ENCODE results near the gene PCSK7.
A peak's percentile ranks its signal among the peaks of the same experiment; 100 is the strongest.

The PCSK7 gene

GRCh38 chr11:117176186-117176585 is 55.7 kb downstream of the PCSK7 start:
- peaks cover 1% of the 10 kb centered on the region for H3K36me3 ChIP-seq (replicated peaks)
- H3K4me3 ChIP-seq (ENCODE audit: low read depth, low read length), result no peak overlapping the region
- H3K27ac ChIP-seq, result no peak overlapping the region
- no peak for DNase-seq
- in situ Hi-C loops (cut with HindIII; ENCODE audit: low pct_ligation_motif_present, low sequenced_read_pairs), result no loop called here
- no peaks in the 10 kb centered on the region for H3K27me3 ChIP-seq (replicated peaks)
- no peak for TF ChIP-seq CTCF (IDR thresholded peaks at IDR 0.05; ENCODE audit: low read depth, low read length, missing control alignments)

DNA sequence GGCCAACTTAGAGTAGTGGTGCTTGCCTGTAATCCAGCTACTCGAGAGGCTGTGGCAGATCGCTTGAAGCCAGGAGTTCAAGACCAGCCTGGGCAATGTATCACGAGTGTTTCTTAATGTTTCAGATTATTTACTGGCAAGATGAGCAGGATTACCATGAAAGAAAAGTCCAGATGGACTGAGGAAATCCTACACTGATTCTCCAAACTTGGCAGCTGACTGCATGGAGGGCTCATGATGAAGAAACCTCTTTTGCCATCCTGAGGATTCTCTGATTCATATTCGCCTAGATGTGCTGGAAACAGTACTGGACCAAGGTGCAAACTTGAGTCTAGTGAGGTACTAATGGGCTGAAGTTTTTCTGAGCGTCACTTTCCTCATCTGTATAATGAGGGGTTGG is 56.1 kb downstream of the PCSK7 start:
- in situ Hi-C loops (cut with HindIII; ENCODE audit: low pct_ligation_motif_present, low sequenced_read_pairs), result no loop called here
- Histone ChIP-seq H3K27ac (no peak overlapping the region), H3K27me3 (replicated peaks) (no peaks in the 10 kb centered on the region), H3K36me3 (replicated peaks) (peaks cover 4% of the 10 kb centered on the region), H3K4me3 (ENCODE audit: low read depth, low read length) (no peak overlapping the region)
- no peak for DNase-seq
- TF ChIP-seq CTCF (IDR thresholded peaks at IDR 0.05; ENCODE audit: low read depth, low read length, missing control alignments), result no peak

DNA sequence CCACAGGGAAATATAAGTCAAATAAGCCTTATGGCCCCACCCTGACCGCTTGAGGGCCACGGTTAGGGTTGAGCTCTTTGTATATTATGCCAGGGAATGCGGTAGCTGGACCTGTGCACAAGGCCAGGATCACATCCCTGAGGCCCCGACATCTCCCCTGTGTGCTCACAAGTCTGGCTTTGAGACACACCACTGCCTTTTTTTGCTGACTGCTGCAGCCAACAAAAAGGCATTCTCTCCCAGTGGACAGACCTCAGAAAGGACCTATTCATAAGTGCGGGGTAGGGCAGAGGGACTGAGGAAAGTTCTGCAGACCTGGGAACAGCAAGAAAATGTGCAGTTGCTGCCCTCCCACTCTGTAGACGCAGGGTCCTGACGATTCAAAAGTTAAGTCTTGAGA is 56.8 kb downstream of the PCSK7 start:
- DNase-seq, result no peak
- TF ChIP-seq CTCF (IDR thresholded peaks at IDR 0.05; ENCODE audit: low read depth, low read length, missing control alignments), result no peak
- no peak overlapping the region for H3K4me3 ChIP-seq (ENCODE audit: low read depth, low read length)
- peaks cover 4% of the 10 kb centered on the region for H3K36me3 ChIP-seq (replicated peaks)
- in situ Hi-C loops (cut with HindIII; ENCODE audit: low pct_ligation_motif_present, low sequenced_read_pairs), result no loop called here
- no peaks in the 10 kb centered on the region for H3K27me3 ChIP-seq (replicated peaks)
- no peak overlapping the region for H3K27ac ChIP-seq

DNA sequence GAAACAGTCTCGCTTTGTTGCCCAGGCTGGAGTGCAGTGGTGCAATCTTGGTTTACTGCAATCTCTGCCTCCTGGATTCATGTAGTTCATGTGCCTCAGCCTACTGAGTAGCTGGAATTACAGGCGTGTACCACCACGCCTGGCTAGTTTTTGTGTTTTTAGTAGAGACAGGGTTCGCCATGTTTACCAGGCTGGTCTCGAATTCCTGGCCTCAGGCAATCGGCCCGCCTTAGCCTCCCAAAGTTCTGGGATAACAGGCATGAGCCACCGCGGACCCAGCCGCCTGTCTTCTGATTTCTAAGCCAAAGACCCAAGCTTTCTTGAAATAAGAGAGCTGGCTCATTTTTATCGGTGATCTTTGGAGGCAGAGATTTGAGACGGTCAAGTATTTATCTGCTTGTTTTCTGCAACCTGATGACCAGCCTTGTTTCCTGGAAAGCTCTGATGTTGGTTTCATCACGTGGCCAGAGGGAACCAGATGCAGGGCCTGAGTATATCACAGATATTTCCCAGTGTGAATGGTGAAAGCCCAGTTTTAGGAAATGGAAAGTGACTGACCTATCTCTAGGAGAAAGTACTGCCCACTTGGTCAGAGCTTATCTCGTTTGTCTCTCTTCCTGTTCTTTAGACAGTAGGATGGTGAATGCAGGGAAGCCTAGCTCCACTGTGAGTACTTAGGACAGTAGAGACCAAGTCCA is 59.0 kb downstream of the PCSK7 start:
- in situ Hi-C loops (cut with HindIII; ENCODE audit: low pct_ligation_motif_present, low sequenced_read_pairs), result no loop called here
- no peak overlapping the region for H3K4me3 ChIP-seq (ENCODE audit: low read depth, low read length)
- no peaks in the 10 kb centered on the region for H3K27me3 ChIP-seq (replicated peaks)
- TF ChIP-seq CTCF (IDR thresholded peaks at IDR 0.05; ENCODE audit: low read depth, low read length, missing control alignments), result no peak
- H3K27ac ChIP-seq, result no peak overlapping the region
- peaks cover 12% of the 10 kb centered on the region for H3K36me3 ChIP-seq (replicated peaks)
- peak; percentile 8 for DNase-seq

- DNase-seq, result peak; percentile 40
- TF ChIP-seq CTCF (IDR thresholded peaks at IDR 0.05; ENCODE audit: low read depth, low read length, missing control alignments), result no peak
- in situ Hi-C loops (cut with HindIII; ENCODE audit: low pct_ligation_motif_present, low sequenced_read_pairs), result no loop called here
- H3K4me3 ChIP-seq (ENCODE audit: low read depth, low read length), result no peak overlapping the region
- H3K27ac ChIP-seq, result peak overlapping the region; percentile 24
- H3K27me3 ChIP-seq (replicated peaks), result no peaks in the 10 kb centered on the region
- H3K36me3 ChIP-seq (replicated peaks), result peaks cover 22% of the 10 kb centered on the region
Measured at GRCh38 chr11:117171404-117172061, 60.3 kb downstream of the PCSK7 start.
